ENCODE measurements around the gene NLK.

DNA sequence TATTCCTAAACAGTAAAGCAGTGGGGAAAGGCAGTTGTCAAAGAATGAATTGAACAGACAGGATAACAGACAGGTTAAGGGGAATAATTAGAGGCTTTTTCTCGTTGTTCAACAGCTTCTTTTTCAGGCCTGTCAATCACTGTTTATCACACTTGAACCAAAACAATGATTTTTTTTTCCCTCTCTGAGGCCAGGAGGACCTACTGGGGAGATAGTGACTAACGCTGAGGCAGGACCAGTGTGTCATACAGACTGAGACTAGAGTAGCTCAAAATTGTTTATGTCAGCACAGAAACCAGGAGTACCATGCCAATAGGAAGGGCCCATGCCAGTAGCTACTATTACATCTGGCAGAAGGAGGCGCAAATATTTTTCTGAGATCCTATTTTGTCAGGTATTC lies 41.3 kb upstream of the NLK start:
- no peak for TF ChIP-seq EZH2 (IDR thresholded peaks at IDR 0.05; ENCODE audit: borderline replicate concordance, low read depth, low read length, severe bottlenecking)
- no peak for TF ChIP-seq CTCF (IDR thresholded peaks at IDR 0.05; ENCODE audit: borderline replicate concordance, extremely low read depth, low read length, poor library complexity, severe bottlenecking)
